RPMI7951 (cell line): ENCODE data around the gene RNF166. TPM values are rescaled to one million over a fixed set of nuclear protein-coding genes. Genes with fewer than 3 reads are reported as not detected.

Source experiments
- DNase-seq: peaks from one replicate; pipeline ENCODE4 v3.0.0-alpha.2; 2012; ENCODE audit warnings: low read depth
- total RNA-seq: library from RNA; depleted of rRNA; stranded (reverse); fragments of >200 nt; shearing (Covaris generic); gene quantifications from 2 replicates; pipeline ENCODE4 v1.2.3, GENCODE V29; 2014; rRNA removed

Gene RNF166
- total RNA-seq, 1 experiment from 2014 or later: 10.6 TPM

GRCh38 chr16:88652762-88653063 is 53.5 kb downstream of the RNF166 start:
- no peak for DNase-seq

DNA sequence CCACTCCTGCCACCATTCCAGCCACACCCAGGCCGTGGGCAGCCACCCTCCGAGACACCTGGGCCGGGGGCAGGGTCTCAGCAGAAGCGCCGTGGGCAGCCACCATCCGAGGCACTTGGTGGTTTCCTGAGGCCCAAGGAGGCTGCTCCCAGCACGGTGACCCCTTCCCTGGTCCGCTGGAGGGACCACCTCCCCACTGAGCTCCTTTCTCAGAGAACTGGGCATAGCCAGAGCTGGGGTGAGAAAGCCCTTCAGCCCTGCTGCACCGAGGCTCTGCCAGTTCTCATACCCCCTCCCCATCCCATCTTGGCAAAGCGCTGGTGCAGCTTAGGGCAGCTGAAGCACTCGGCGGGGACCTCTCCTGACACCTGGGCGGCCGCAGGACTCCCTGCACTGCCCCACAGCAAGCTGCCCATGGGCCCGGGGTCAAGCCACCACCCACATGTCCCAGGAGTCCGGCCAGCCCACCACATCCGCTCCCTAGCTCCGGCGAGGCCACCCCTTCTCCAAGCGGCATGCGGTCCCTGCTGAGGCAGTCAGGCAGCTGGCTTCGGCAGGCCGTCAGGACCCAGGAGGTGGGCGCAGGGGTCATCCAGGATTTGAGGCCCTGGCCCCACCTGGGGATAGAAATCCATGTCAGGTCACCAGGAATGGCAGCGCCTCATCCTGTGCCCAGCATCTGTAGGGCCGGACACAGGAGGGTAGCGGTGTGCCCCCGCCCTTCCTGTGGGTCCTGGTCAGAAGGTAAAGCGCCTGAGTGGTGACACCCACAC is 54.0 kb downstream of the RNF166 start:
- DNase-seq: no peak

DNA sequence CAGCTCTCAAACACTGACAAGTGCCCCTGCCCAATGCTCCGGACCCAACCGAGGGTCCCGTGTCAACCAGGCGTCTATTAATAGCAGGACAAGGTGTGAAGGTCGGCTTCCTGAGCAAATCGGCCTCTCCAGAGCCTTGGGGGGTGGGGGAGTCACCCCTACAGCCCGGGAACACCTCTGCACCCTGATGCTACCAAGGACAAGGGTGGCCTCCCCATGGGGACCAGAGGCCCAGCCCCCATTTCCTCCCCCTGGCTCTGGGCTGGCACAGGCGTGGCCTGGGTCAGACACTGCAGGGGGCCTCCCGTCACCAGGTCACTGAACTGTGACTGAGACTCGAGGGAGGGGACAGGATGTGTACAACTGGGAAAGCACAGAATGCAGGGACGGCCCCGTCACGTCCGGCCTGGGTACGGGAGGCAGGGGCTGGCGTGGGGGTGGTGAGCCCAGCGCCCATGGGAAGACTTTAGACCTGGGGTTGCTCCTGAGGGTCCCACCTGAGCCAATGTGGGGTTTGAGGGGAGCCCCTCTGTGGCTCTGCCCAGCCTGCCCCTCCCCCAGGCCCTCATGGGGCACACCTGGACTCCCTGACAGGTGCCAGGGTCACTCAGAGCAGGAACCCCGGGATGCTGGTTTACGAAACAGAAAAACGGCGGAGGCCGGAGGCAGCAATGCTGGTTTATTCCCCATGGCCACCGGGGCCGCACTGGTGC is 54.8 kb downstream of the RNF166 start:
- DNase-seq: no peak

- DNase-seq: peak; percentile 24
Observed at GRCh38 chr16:88650749-88651275, 55.4 kb downstream of the RNF166 start, which contains the start of gene CYBA. Gene CYBA, minus strand, starts transcription at chr16:88651053. Its CDS starts 40 bp downstream, at chr16:88651013.

DNA sequence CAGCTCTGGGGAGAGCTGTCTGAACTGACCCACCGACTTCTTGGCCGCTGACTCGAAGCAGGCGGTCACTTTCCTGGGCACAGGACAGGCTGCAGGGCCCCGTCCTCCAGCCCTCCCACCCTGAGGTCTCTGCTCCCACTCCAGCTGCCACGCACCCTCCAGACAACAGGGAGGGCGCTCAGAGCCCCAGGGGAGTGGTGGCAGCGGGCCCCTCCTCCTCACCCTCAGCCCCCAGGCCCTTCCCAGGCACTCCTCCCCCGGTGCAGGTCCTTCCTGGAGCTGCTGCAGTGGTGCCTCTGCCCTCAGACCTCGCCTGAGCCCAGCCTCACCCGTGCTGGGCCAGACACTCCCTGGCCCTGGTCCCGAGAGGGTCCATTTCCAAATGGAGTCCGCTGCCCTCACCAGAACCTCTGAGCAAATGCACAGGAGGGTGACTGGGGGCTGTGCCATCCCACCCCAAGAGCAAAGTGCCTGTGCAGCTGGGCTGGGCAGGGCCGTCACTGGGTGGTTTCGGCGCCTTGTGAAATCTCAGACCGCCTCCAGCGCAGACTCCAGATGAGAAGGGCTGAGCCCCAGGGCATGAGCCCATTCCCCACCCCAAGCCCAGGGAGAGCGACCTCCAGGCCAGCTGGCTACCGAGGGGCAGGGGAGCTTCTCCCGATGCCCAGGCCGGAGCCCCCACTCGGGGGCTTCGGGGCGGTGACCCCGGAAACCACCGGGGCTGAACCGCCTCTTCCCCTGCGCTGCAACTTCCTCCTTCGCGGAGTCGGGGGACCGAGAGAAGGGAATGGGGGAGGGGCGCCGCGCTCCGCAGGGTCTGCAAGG is 56.1 kb downstream of the RNF166 start:
- DNase-seq: no peak

DNA sequence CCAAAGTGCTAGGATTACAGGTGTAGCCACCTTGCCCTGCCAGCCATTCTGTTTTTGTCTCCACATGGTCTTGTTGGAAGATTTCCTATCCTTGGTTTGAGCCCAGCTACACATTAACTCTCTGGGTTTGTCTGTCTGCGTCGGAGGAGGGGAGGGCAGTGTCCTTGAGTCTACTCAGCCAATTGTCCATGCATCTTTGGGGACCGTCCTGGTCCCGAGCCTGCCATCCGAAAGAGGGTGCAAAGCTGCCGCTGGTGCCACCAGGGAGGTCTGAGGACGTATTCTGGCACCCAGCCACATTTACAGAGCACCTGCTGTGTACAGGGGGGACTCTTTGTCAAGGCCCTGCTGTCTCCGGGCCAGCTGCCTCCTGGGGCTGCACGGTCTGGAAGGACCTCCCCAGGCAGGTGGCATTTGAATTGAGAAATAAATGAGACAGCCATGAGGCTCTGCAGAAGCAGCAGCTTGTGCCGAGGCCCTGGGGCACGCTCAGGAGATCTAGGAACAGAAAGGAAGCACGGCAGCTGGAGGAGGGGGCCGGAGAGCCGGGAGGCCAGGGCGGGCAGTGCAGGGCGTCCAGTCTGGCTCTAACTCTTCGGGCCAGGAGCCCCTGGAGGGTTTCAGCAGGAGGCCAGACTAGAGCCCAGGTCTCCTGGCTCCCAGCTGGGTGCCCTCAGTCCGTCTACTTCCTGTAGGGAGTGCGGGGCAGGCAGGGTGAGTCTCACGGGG is 56.8 kb downstream of the RNF166 start:
- DNase-seq: no peak

DNA sequence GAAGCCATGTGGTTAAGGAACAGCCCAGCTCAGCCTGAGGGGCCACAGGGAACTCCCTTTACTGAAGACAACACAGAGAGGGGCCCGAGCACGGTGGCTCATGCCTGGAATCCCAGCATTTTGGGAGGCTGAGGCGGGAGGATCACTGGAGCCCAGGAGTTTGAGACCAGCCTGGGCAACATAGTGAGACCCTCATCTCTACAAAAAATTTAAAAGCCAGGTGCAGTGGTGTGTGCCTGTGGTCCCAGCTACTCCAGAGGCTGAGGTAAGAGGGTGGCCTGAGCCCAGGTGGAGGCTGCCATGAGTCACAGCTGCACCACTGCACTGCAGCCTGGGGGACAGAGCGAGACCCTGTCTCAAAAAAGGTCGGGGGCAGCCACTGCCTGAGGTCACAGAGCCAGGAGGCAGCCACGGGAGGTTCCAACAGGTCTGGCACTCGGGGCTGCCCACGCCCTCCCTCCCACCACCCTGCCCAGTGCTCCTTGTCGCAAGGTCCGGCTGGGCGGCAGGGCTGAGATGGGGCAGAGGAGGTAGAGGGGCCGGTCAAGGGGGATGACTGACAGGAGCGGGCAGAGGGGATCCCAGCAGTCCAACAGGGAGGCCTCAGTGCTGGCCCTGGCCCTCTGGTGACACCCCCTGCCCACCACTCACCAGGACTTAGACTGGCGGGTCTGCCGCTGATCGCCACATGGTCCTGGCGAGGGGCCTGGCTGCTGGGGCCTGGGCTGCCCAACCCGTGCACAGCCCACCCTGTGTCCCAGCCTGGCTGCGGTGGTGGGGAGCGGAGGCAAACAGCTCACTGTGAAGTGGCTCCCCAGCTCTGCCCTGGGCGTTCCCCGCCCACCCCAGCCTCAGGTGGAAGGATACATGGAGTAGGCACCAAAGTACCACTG is 58.8 kb downstream of the RNF166 start:
- no peak for DNase-seq

Other genes with a start within 250 kb of the RNF166 start
- 6.4 and 7.9 TPM in 2 replicates for gene ZC3H18, start 136.0 kb downstream of the RNF166 start, total RNA-seq
- gene IL17C, start 67.8 kb downstream of the RNF166 start, total RNA-seq: not detected in 2 replicates
- gene CYBA, start 55.4 kb downstream of the RNF166 start, total RNA-seq: 30.9 and 40.5 TPM in 2 replicates
- gene MVD, start 43.3 kb downstream of the RNF166 start, total RNA-seq: 27.8 and 31.3 TPM in 2 replicates
- not detected in 2 replicates for gene SNAI3, start 19.9 kb downstream of the RNF166 start, total RNA-seq
- gene CTU2, start 95 bp upstream of the RNF166 start, total RNA-seq: 13.2 and 13.4 TPM in 2 replicates
- gene PIEZO1, start 78.8 kb upstream of the RNF166 start, total RNA-seq: 76.4 and 91.5 TPM in 2 replicates
- gene CDT1, start 97.4 kb upstream of the RNF166 start, total RNA-seq: 32.2 and 35.2 TPM in 2 replicates
- 122 and 184 TPM in 2 replicates for gene APRT, start 105.5 kb upstream of the RNF166 start, total RNA-seq
- 23.9 and 32.1 TPM in 2 replicates for gene GALNS, start 150.5 kb upstream of the RNF166 start, total RNA-seq
- gene TRAPPC2L, start 150.7 kb upstream of the RNF166 start, total RNA-seq: 48.7 and 55.3 TPM in 2 replicates
- not detected in 2 replicates for gene PABPN1L, start 160.3 kb upstream of the RNF166 start, total RNA-seq